DMS 273 treated with DMSO at 0.1 percent for 48 hours (cell line): ENCODE data around the gene CWC25.
"Not testable (repeated sequence)": the region's sequence is repeated elsewhere in the genome, so short reads cannot be mapped to it uniquely, and the experiment has no call there.

ENCODE experiments used
- DNase-seq: peaks from one replicate; lab custom pipeline; 2025; lab: John Stamatoyannopoulos, UW

The CWC25 gene

GRCh38 chr17:38824899-38825761, at the start of gene CWC25:
CWC25 (minus strand) TSS chr17:38825321; CDS start chr17:38825183, 138 bp downstream.
- DNase-seq: peak; percentile 89

GRCh38 chr17:38873640-38874380, 48.7 kb upstream of the CWC25 start:
- DNase-seq: no peak

- DNase-seq: no peak
Measured at GRCh38 chr17:38872671-38873385, 47.7 kb upstream of the CWC25 start.

- DNase-seq: no peak
Measured at GRCh38 chr17:38872027-38872511, 46.9 kb upstream of the CWC25 start.

- no peak for DNase-seq
Measured at GRCh38 chr17:38871247-38872015, 46.3 kb upstream of the CWC25 start.

GRCh38 chr17:38870259-38871165, 45.4 kb upstream of the CWC25 start:
- no peak for DNase-seq

- peak; percentile 62 for DNase-seq
Measured at GRCh38 chr17:38869526-38870258, 44.6 kb upstream of the CWC25 start, which contains the start of gene LASP1. LASP1 (plus strand) TSS chr17:38870058; CDS start chr17:38870190, 132 bp downstream.

- peak; percentile 70 for DNase-seq
Measured at GRCh38 chr17:38868817-38869525, 43.9 kb upstream of the CWC25 start.

- no peak for DNase-seq
Measured at GRCh38 chr17:38867968-38868816, 43.1 kb upstream of the CWC25 start.

- DNase-seq: peak; percentile 46
Measured at GRCh38 chr17:38867179-38867967, 42.3 kb upstream of the CWC25 start.

- no peak for DNase-seq
Measured at GRCh38 chr17:38864636-38865398, 39.7 kb upstream of the CWC25 start.

- DNase-seq: peak; percentile 73
Measured at GRCh38 chr17:38861399-38861843, 36.3 kb upstream of the CWC25 start.

- DNase-seq: no peak
Measured at GRCh38 chr17:38857271-38857670, 32.1 kb upstream of the CWC25 start.

- DNase-seq: not testable (repeated sequence)
Measured at GRCh38 chr17:38855101-38855714, 30.1 kb upstream of the CWC25 start.

- peak; percentile 96 for DNase-seq
Measured at GRCh38 chr17:38853292-38854219, 28.4 kb upstream of the CWC25 start, which contains the start of gene RPL23. RPL23 (minus strand) TSS chr17:38853721; CDS start chr17:38853710, 11 bp downstream.
